ENCODE data around the gene TRPM3.

Gene TRPM3

DNA sequence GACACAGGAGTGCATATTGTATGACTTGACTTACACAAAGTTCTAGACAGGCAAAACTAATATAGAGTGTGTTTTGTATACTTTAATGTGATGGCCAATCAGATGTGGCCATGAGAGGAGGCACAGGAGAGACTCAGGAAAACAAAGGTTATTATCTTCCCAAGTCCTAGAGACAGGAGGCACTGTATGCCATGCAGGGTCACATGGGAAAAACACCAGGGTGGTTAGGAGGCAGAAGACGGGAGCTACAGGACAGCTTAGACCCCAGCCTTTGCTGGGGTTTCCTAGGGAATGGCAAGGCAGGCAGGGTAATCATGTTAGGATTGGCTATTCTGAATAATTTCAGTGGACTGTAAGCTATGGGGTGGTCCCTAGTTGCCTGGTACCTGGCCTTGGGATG lies 16.2 kb downstream of the TRPM3 start:
- DNase-seq (ENCODE audit: low spot score), result no peak
- TF ChIP-seq, protein P1, sequence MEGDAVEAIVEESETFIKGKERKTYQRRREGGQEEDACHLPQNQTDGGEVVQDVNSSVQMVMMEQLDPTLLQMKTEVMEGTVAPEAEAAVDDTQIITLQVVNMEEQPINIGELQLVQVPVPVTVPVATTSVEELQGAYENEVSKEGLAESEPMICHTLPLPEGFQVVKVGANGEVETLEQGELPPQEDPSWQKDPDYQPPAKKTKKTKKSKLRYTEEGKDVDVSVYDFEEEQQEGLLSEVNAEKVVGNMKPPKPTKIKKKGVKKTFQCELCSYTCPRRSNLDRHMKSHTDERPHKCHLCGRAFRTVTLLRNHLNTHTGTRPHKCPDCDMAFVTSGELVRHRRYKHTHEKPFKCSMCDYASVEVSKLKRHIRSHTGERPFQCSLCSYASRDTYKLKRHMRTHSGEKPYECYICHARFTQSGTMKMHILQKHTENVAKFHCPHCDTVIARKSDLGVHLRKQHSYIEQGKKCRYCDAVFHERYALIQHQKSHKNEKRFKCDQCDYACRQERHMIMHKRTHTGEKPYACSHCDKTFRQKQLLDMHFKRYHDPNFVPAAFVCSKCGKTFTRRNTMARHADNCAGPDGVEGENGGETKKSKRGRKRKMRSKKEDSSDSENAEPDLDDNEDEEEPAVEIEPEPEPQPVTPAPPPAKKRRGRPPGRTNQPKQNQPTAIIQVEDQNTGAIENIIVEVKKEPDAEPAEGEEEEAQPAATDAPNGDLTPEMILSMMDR (IDR thresholded peaks at IDR 0.05; ENCODE audit: extremely low read depth, missing control alignments), result no peak

DNA sequence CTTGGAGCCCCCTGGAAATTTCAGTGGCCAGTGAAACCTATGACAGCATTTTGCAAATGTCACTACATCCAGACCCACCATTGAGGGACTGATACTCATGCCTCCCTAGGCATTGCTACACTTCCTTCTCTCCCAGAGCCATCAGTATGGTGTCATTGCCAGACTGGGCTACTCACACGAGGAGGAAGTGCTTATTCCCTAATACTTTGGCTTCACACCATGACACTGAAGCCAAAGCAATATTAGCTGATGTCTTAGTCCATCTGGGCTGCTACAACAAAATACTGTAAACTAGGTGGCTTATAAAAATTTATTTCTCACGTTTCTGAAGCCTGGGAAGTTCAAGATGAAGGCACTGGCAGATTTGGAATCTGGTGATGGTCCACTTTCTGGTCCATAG lies 22.6 kb downstream of the TRPM3 start:
- no peak for DNase-seq (ENCODE audit: low spot score)
- TF ChIP-seq, protein P1 (IDR thresholded peaks at IDR 0.05; ENCODE audit: extremely low read depth, missing control alignments), result no peak

DNA sequence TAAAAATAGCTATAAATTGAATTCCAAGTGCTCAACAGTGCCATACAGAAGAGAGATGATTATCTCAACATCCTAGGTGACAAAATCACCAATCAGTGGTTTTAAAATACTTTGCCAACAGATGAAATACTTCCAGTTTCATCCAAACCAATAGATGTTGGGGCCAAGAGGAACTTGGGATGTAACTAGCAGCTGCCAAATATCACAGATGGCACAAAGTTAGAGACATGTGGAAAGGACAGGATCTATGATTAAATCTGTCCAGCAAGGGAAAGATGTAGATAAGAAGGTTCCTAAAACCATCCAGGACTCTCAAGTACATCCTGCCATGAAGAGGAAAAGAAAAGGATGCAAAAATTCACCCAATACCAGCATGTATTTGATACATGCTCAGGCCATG lies 23.8 kb downstream of the TRPM3 start:
- TF ChIP-seq, protein P1 (IDR thresholded peaks at IDR 0.05; ENCODE audit: extremely low read depth, missing control alignments), result no peak
- no peak for DNase-seq (ENCODE audit: low spot score)

DNA sequence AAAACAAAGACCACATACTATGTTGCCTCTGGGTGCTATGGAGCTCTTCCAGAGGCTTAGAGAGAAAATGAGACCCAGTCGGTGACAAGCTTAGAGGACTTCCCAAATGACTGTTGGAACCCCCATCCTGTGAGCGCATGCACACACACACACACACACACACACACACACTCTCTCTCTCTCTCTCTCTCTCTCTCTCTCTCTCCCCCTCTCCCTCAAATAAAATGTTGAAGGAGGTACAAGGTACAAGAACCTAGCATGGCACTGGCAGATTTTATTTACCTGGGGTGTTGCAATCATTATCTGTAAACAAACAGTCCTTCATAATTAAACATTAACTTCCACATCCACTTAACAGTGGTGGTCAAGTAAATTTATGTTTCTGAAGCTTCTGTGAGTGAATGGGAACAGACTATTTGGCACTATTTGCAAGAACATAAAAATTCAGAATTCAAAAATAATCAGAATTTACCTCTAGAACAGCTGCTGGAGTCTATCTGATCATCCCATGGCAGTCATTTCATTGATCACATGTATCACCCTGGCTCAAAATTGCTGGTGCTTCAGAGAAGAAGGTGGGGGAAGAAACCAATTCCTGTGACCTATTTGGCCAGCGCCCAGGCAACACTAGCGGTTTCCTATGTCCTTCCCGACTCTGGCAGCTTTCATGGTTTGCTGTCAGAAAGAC lies 24.9 kb downstream of the TRPM3 start:
- no peak for DNase-seq (ENCODE audit: low spot score)
- TF ChIP-seq, protein P1 (IDR thresholded peaks at IDR 0.05; ENCODE audit: extremely low read depth, missing control alignments), result no peak

DNA sequence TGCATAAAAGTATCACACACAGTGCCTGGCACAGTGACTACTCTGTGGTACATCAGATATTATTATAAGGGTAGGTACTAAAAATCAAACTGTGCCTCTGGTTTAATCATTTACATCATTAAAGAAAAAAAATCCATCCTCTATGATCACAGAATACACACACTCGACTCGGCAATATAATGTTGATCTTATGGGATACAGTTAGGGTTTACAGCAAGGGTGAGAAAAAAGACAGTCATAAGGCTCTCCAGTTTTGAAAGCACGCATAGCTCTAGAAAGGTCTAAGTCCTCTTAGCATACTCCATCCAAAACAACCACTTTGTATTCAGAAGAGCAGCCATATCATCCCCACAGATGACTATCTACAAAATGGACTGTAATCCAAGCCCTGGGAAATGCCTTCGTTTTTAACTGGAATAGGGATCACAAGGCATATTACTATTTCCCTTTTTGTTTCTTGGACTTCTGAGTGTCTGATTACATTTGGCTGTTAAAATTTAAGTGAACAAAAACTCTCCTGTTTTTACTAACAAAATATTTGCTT lies 26.6 kb downstream of the TRPM3 start:
- TF ChIP-seq, protein P1 (IDR thresholded peaks at IDR 0.05; ENCODE audit: extremely low read depth, missing control alignments), result no peak
- no peak for DNase-seq (ENCODE audit: low spot score)

DNA sequence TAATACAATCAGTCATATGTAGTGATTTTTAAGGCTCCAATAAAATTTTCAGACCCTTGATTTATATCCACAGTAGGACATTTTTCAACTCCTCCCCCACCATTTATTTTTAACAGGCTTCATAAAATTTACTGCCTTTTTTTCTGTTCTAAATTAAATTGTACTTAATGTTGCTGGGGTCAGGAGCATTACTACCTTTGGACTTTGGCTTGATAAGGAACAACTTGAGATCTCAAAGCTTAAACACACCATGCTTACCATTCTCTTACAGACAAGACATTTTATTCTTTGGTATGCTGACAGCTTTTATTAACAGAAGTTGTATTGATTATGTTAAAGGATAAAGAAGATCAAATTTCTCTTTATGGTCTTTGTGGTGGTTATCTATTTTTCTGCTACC lies 30.5 kb downstream of the TRPM3 start:
- TF ChIP-seq, protein P1 (IDR thresholded peaks at IDR 0.05; ENCODE audit: extremely low read depth, missing control alignments), result no peak
- DNase-seq (ENCODE audit: low spot score), result no peak

DNA sequence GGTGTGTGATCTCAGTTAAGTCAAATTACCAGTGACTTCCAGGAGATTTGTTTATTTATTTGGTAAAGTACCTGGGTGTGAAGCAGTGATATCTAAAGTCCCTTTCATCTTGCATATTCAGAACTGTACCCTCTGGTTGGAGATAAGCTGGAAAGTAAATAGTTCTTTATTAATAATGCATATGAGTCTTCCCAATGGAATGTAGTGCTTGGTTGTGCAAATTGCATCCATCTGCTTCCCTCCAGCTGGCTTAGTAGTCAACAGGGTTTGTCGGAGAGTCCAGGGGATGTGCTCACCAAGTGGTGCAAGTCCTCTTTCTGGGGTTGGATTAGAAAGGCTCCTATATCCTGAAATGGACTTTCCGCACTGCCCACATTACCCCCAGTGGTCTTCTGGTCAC lies 42.0 kb downstream of the TRPM3 start:
- DNase-seq (ENCODE audit: low spot score), result no peak
- TF ChIP-seq, protein P1 (IDR thresholded peaks at IDR 0.05; ENCODE audit: extremely low read depth, missing control alignments), result no peak

All from GM20000 (cell line).